AG04449 (cell line): Measurements from ENCODE around the gene TM2D3.

Experiments
- CTCF ChIA-PET: fragments of 350-600 bp; formaldehyde crosslinking; extraction: SDS; loops from one replicate; lab custom pipeline; 2021; ENCODE audit warnings: antibody characterized with exemption; lab: Yijun Ruan, JAX
- POLR2A ChIA-PET: fragments of 400-600, 350-600 bp; formaldehyde crosslinking; extraction: SDS; loops from one replicate; lab custom pipeline; 2020; ENCODE audit warnings: antibody characterized with exemption, inconsistent platforms; lab: Yijun Ruan, JAX
- DNase-seq: peaks from one replicate; pipeline ENCODE4 v3.0.0-alpha.2; 2010; ENCODE audit warnings: low read depth, low spot score
- H3K4me3 ChIP-seq: 2 replicates; pipeline ENCODE4 v1.5.1; 2011; ENCODE audit warnings: low read depth, mild to moderate bottlenecking, control low read depth, low read length
- CTCF ChIP-seq: IDR thresholded peaks from one replicate; pipeline ENCODE4 v1.5.1; 2011; ENCODE audit warnings: mild to moderate bottlenecking, moderate library complexity, low read length, control low read depth, inconsistent platforms; ENCODE audit not compliant: insufficient read depth; ENCODE audit errors: missing control alignments

TM2D3 gene

DNA sequence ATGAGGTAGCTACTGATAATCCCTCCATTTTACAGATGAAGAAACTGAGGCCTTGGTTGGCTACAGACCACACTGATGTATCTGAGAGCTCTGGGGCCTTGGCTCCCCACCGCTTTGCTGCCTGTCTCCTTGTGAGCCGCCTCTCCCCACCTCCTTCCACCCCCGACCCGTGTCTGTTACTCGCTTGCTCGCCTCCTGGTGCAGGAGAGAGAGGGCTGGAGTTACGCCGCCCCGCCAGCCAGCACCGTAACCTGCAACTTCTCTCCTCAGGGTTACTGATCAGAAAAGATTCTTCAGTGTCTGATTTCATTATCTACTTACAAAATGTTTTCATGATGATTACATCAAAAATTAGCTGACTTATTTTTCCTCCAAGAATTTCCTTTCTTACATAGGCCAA, 34.1 kb downstream of the TM2D3 start:
- TF ChIP-seq CTCF, result no peak
- no peak for DNase-seq
- POLR2A ChIA-PET, result no interaction called here

DNA sequence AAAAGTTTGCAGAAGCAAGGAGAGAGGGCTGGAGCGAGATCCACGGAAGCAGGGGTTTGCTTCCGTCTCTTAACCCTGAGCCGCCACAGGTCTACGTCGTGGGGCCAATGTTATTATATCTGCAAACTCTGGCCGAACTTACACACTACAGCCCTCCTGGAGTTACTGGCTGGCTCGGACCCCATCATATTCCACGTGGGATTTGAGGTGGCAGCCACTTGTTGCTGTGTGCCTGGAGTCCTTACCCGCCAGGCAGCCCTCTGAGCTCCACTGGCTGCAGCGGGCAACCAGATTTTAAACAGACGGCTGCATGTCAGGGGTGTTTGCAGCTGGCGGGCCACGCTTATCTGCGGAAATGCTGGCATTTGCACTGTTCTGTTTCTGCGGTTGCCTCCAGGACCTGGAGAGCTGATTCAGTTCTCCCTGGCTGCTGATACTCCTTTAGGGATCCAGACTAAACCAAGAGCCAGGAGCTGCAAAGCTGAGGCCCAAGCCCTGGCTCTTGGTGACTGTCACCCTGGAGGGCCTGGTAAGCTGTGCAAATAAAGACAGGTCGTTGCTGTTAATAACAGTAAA, 34.7 kb downstream of the TM2D3 start:
- ChIA-PET POLR2A (no interaction called here), CTCF (interaction anchor here (1.0 to 2.4 kb wide), 3 partner anchors 24 to 178 kb away, joined by 3 to 12 read pairs (median 3); no protein-coding TSS in a partner anchor)
- no peak overlapping the region for H3K4me3 ChIP-seq
- no peak for DNase-seq
- no peak for TF ChIP-seq CTCF

More for the DNA sequence above, 34.1 kb downstream of the TM2D3 start:
- CTCF ChIA-PET, result interaction anchor here (1.3 to 2.4 kb wide), 2 partner anchors 23 to 178 kb away, joined by 3 to 12 read pairs; no protein-coding TSS in a partner anchor
- no peak overlapping the region for H3K4me3 ChIP-seq

GRCh38 chr15:101615986-101616848, 36.0 kb downstream of the TM2D3 start:
- DNase-seq, result no peak
- ChIA-PET CTCF (interaction anchor here (0.9 to 1.5 kb wide), 4 partner anchors 25 to 318 kb away, joined by 3 to 15 read pairs (median 3); no protein-coding TSS in a partner anchor), POLR2A (interaction anchor here (0.7 kb wide), 1 partner anchor 115 kb away, joined by 3 read pairs; no protein-coding TSS in a partner anchor)
- TF ChIP-seq CTCF, result no peak
- H3K4me3 ChIP-seq, result peak overlapping the region; percentile 25; the same call in 1 of the 2 replicates

- no peak for DNase-seq
- ChIA-PET POLR2A (interaction anchor here (0.7 kb wide), 1 partner anchor 116 kb away, joined by 3 read pairs; no protein-coding TSS in a partner anchor), CTCF (interaction anchor here (1.0 to 1.5 kb wide), 3 partner anchors 25 to 36 kb away, joined by 3 to 15 read pairs (median 3); no protein-coding TSS in a partner anchor)
- H3K4me3 ChIP-seq, result no peak overlapping the region
- TF ChIP-seq CTCF, result no peak
Measured at GRCh38 chr15:101615414-101615985, 36.7 kb downstream of the TM2D3 start.

GRCh38 chr15:101614761-101615160, 37.4 kb downstream of the TM2D3 start:
- TF ChIP-seq CTCF, result no peak
- DNase-seq, result no peak
- ChIA-PET POLR2A (no interaction called here), CTCF (interaction anchor here (0.6 to 1.5 kb wide), 4 partner anchors 18 to 320 kb away, joined by 3 to 4 read pairs (median 3); no protein-coding TSS in a partner anchor)
- no peak overlapping the region for H3K4me3 ChIP-seq
